ENCODE measurements around the gene BICDL2. TPM values are rescaled to one million over a fixed set of nuclear protein-coding genes. Genes with fewer than 3 reads are reported as not detected.

The BICDL2 gene
- total RNA-seq, 1 donor from 2014 or later: not detected

GRCh38 chr16:3028716-3029319 is 7.9 kb downstream of the BICDL2 start:
- no peak overlapping the region for H3K4me3 Mint-ChIP-seq
- ChIA-PET POLR2A (interaction anchor here (0.6 to 2.4 kb wide), 11 partner anchors 9 to 348 kb away, joined by 3 to 23 read pairs (median 4); partner anchors contain the start of genes TNFRSF12A and ZNF213), CTCF (interaction anchor here (0.5 to 9.0 kb wide), 13 partner anchors 8 to 154 kb away, joined by 3 to 87 read pairs (median 4); partner anchors contain the start of genes TNFRSF12A and ZNF213)
- TF ChIP-seq CTCF (IDR thresholded peaks at IDR 0.05): no peak
- peaks cover 21% of the 10 kb centered on the region for H3K36me3 Mint-ChIP-seq (ENCODE audit: low read depth)
- intact Hi-C loops (cut with micrococcal nuclease): loop anchor here (1.0 to 2.0 kb wide), 2 partner anchors 26 to 30 kb away; no protein-coding TSS in a partner anchor
- no peak for ATAC-seq (ENCODE audit: low read depth)
- peaks cover 31% of the 10 kb centered on the region for H3K27me3 Mint-ChIP-seq
- no peak for DNase-seq
- H3K9me3 Mint-ChIP-seq: no peaks in the 10 kb centered on the region
- H3K27ac Mint-ChIP-seq: no peak overlapping the region
- peaks cover 19% of the 10 kb centered on the region for H3K4me1 Mint-ChIP-seq

GRCh38 chr16:3027983-3028715 is 8.6 kb downstream of the BICDL2 start:
- ATAC-seq (ENCODE audit: low read depth): peak; percentile 51
- Mint-ChIP-seq H3K27me3 (peaks cover 25% of the 10 kb centered on the region), H3K27ac (no peak overlapping the region), H3K4me3 (no peak overlapping the region), H3K9me3 (no peaks in the 10 kb centered on the region), H3K36me3 (ENCODE audit: low read depth) (peaks cover 21% of the 10 kb centered on the region), H3K4me1 (peaks cover 25% of the 10 kb centered on the region)
- intact Hi-C loops (cut with micrococcal nuclease): loop anchor here (1.0 to 2.0 kb wide), 2 partner anchors 25 to 31 kb away; no protein-coding TSS in a partner anchor
- DNase-seq: peak; percentile 79
- CTCF ChIA-PET: interaction anchor here (0.5 to 9.0 kb wide), 16 partner anchors 9 to 161 kb away, joined by 3 to 87 read pairs (median 4); partner anchors contain the start of genes TNFRSF12A and ZNF213
- POLR2A ChIA-PET: interaction anchor here (0.6 to 2.4 kb wide), 11 partner anchors 8 to 349 kb away, joined by 3 to 23 read pairs (median 4); partner anchors contain the start of genes KCTD5, TNFRSF12A, ZNF213 and ZNF263
- TF ChIP-seq CTCF (IDR thresholded peaks at IDR 0.05): peak; percentile 42

- DNase-seq (no peak), ATAC-seq (ENCODE audit: low read depth) (no peak)
- ChIA-PET CTCF (interaction anchor here (0.8 to 9.0 kb wide), 10 partner anchors 8 to 161 kb away, joined by 3 to 87 read pairs (median 6); partner anchors contain the start of genes TNFRSF12A and ZNF213), POLR2A (interaction anchor here (0.7 to 1.5 kb wide), 8 partner anchors 8 to 1200 kb away, joined by 3 to 9 read pairs (median 4); partner anchors contain the start of genes FAHD1, KCTD5, TNFRSF12A and ZNF213)
- intact Hi-C loops (cut with micrococcal nuclease): no loop called here
- Mint-ChIP-seq H3K4me1 (peaks cover 32% of the 10 kb centered on the region), H3K27me3 (peaks cover 19% of the 10 kb centered on the region), H3K27ac (no peak overlapping the region), H3K36me3 (ENCODE audit: low read depth) (peaks cover 21% of the 10 kb centered on the region), H3K4me3 (no peak overlapping the region), H3K9me3 (no peaks in the 10 kb centered on the region)
- TF ChIP-seq CTCF (IDR thresholded peaks at IDR 0.05): no peak
Measured at GRCh38 chr16:3027489-3027795, 9.3 kb downstream of the BICDL2 start.

- Mint-ChIP-seq H3K27ac (no peak overlapping the region), H3K36me3 (ENCODE audit: low read depth) (peaks cover 21% of the 10 kb centered on the region), H3K4me3 (no peak overlapping the region), H3K9me3 (no peaks in the 10 kb centered on the region), H3K27me3 (peaks cover 17% of the 10 kb centered on the region), H3K4me1 (peaks cover 38% of the 10 kb centered on the region)
- ChIA-PET CTCF (interaction anchor here (0.7 to 9.0 kb wide), 5 partner anchors 20 to 104 kb away, joined by 3 to 87 read pairs (median 6); partner anchors contain the start of gene ZNF213), POLR2A (interaction anchor here (0.7 to 1.5 kb wide), 5 partner anchors 23 to 1200 kb away, joined by 3 to 9 read pairs (median 3); partner anchors contain the start of genes FAHD1, KCTD5, ZNF213 and ZNF263)
- intact Hi-C loops (cut with micrococcal nuclease): no loop called here
- no peak for DNase-seq
- ATAC-seq (ENCODE audit: low read depth): no peak
- TF ChIP-seq CTCF (IDR thresholded peaks at IDR 0.05): no peak
Measured at GRCh38 chr16:3026609-3027488, 9.9 kb downstream of the BICDL2 start.

Data from activated B cell treated with CpG ODN at 0.5 μM for 24 hours (primary cell).